HG02610 (cell line): ENCODE data around the gene VDR.

Source experiments
- ATAC-seq: cut with Tn5 transposase; IDR thresholded peaks from one replicate; pipeline ENCODE4 v1.9.1; 2021; ENCODE audit warnings: mild to moderate bottlenecking, moderate library complexity; ENCODE audit not compliant: unreplicated experiment

VDR gene

GRCh38 chr12:47931187-47931586 is 26.4 kb upstream of the VDR start:
- no peak for ATAC-seq

GRCh38 chr12:47930634-47931033 is 25.8 kb upstream of the VDR start:
- no peak for ATAC-seq

- no peak for ATAC-seq
Observed at GRCh38 chr12:47927346-47927745, 22.6 kb upstream of the VDR start.

GRCh38 chr12:47921907-47922306 is 17.1 kb upstream of the VDR start:
- no peak for ATAC-seq

DNA sequence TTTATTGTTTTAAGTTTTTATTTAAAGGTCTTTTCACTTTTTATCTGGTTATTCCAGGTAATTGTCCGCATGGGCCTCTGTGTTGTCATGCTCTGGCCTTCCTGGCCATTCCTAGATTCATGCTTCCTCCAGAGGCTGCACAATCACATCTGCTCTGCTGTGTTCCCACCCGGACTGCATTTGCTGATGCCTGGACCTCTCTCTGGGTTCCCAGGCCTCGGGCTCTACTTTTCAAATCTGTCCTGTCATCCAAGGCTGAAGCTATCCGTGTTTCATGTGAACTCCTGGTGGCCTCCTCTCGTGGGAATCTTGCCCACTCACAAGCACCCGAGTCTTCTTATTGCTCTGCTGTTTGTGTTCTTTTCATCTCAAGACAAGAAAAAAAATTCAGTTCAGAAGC is 16.1 kb upstream of the VDR start:
- no peak for ATAC-seq

- ATAC-seq: no peak
Observed at GRCh38 chr12:47913081-47913480, 8.3 kb upstream of the VDR start.

DNA sequence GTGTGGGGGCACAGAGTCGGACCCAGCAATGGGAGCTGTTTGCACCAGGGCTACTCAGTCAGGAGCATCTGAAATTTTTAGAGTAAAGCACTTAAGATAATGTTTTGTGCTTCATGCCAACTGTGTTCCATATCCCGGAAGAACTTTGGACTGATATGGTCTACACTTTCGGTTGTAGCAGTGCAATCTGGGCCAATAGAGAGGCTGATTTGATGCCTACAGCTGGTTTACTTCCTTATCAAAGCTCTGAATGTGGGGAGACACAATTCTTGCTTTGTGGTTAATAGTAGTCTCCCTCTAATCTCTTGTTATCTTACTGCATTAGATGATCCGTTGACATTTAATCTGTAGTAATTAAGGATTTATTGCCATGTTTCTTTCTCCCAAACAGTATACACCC is 7.8 kb upstream of the VDR start:
- no peak for ATAC-seq

DNA sequence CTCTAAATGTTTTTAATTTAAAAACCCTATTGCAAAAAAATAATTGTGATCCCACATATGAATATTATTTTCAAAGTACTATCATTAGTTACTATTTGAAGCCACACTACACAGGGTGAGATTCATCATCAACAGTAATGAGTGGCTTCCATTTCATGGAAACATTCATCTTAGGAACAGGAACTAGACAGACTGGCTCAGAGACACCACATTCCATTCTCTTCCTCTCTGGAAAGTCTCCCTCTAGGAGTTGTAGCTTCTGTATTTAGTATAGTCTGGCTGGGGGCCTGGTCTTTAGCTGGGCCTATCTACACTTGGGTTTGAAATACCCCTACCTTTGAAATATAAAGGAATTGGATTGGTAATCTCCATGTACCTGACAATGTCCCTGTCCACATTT is 6.2 kb upstream of the VDR start:
- ATAC-seq: no peak

GRCh38 chr12:47910486-47910885 is 5.7 kb upstream of the VDR start:
- ATAC-seq: no peak

- no peak for ATAC-seq
Observed at GRCh38 chr12:47909839-47910465, 5.2 kb upstream of the VDR start.

GRCh38 chr12:47908738-47909137 is 3.9 kb upstream of the VDR start:
- ATAC-seq: no peak

DNA sequence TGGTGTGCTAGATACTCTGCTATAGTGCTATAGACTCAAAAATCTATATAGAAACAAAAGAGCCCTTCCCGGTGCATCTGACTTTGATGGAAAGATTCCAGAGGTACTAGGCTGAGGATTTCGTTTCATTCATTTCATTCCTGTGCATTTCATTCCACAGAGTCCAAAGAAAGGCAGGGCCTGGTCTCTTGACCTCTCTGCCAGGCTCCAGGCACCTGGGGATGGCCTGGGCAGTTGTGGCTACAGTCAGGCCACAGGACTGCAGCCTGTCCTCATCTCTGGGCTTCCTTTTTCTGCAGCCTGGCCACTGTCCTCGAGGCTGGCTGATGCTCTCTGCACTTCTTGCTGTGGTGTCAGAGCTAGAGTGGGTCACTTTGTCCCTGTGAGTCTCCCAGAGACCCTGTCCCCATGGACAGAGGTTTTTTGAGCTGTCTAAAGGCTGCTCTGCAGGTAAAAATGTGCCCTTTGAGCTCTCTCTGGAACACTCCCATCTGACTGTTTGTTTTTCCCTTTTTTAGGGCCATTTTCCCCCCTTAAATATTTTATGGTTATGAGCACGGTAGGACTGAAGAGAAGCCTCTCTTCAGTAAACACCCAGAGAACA is 3.2 kb upstream of the VDR start:
- ATAC-seq: no peak

- no peak for ATAC-seq
Observed at GRCh38 chr12:47903927-47904712, 674 bp downstream of the VDR start.

GRCh38 chr12:47903151-47903611 is 1.6 kb downstream of the VDR start:
- ATAC-seq: peak; percentile 53

DNA sequence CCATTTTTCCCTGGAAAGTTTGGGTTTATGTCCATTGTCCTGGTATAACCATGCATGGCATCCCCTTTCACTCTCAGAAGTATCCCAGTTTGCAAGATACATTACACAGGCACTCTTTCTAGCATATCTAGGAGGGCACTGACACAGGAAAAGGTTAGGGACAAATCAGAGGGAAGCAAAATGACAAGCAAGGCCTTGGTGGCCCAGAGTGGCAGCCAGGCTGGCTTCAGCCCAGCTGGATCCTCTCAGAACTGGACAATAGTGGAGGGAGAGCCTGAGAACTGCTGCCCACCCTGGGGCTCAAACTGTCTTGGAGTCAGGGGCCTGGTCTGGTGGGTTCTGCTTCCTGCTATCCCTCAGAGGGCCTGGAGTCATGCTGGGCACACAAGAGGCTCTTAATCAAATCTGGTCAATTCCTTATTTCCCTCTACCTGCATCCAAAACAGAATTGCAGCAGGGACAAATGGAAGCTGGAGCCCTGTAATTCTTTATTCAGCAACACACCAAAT is 2.6 kb downstream of the VDR start:
- no peak for ATAC-seq

DNA sequence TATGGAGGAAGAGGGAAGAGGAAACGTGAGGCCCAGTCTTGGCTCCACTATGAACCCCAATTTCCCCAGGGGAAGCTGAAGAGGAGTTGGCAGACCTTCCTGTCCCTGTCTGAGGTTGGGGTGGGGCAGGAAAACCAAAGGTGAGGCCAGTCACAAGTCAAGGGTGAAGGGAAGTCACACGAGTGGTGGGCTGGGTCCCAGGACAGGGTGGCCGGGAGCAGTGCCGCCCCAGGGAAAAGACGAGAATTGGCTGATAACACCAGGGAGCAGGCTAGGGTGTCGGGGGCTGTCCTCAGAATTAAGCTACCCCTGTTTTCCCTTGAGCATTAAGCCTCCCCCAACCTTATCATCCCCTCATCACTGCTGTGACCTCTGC is 3.1 kb downstream of the VDR start:
- ATAC-seq: no peak

- ATAC-seq: no peak
Observed at GRCh38 chr12:47901063-47901717, 3.6 kb downstream of the VDR start.

- ATAC-seq: no peak
Observed at GRCh38 chr12:47900131-47901062, 4.4 kb downstream of the VDR start.

GRCh38 chr12:47899466-47899865 is 5.3 kb downstream of the VDR start:
- no peak for ATAC-seq

GRCh38 chr12:47896633-47897032 is 8.2 kb downstream of the VDR start:
- ATAC-seq: no peak
